IMR-90 (cell line): Measurements from ENCODE around the gene UBE2S.

Experiments
- BHLHE40 ChIP-seq: fragments of 150-350 bp; IDR thresholded peaks from 2 replicates; pipeline ENCODE4 v1.6.1; 2016; ENCODE audit warnings: mild to moderate bottlenecking, low read depth, low read length
- CTCF ChIP-seq: conservative IDR thresholded peaks from 2 replicates; pipeline ENCODE4 v1.5.1; 2012; ENCODE audit warnings: mild to moderate bottlenecking, low read depth, low read length, improper control_type of control experiment
- MXI1 ChIP-seq: IDR thresholded peaks from 2 replicates; pipeline ENCODE4 v1.6.1; 2012; ENCODE audit warnings: low read depth, mild to moderate bottlenecking, low read length, moderate library complexity, borderline replicate concordance
- POLR2A ChIP-seq: IDR thresholded peaks from 2 replicates; pipeline ENCODE4 v1.6.1; 2012; ENCODE audit warnings: mild to moderate bottlenecking, low read depth, low read length
- RAD21 ChIP-seq: IDR thresholded peaks from 2 replicates; pipeline ENCODE4 v1.6.1; 2012; ENCODE audit warnings: low read length, improper control_type of control experiment

DNA sequence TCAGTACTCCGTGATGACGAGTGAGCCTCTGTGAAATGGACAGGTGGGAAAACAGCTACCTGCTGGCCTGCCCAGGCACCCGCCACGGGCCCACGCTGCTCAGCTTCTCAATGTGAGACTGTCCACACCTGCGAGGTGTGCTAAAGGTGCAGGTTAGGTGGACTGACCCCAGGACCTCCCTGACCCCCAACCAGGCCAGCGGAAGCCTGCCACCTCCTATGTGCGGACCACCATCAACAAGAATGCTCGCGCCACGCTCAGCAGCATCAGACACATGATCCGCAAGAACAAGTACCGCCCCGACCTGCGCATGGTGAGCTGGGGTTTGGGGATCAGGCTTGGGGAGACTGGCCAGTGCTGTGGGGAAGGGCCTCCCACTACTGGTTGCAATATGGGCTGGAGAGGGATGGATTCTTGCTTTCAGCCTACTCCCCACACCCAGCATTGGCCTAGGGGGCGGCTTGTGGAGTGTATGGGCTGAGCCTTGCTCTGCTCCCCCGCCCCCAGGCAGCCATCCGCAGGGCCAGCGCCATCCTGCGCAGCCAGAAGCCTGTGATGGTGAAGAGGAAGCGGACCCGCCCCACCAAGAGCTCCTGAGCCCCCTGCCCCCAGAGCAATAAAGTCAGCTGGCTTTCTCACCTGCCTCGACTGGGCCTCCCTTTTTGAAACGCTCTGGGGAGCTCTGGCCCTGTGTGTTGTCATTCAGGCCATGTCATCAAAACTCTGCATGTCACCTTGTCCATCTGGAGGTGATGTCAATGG lies 19.7 kb downstream of the UBE2S start:
- no peak for TF ChIP-seq BHLHE40
- no peak for TF ChIP-seq CTCF
- TF ChIP-seq MXI1: no peak
- no peak for TF ChIP-seq RAD21
- no peak; the same call in 1 of the 2 replicates for TF ChIP-seq POLR2A
